ENCODE results near the gene MOB3B.

DNA sequence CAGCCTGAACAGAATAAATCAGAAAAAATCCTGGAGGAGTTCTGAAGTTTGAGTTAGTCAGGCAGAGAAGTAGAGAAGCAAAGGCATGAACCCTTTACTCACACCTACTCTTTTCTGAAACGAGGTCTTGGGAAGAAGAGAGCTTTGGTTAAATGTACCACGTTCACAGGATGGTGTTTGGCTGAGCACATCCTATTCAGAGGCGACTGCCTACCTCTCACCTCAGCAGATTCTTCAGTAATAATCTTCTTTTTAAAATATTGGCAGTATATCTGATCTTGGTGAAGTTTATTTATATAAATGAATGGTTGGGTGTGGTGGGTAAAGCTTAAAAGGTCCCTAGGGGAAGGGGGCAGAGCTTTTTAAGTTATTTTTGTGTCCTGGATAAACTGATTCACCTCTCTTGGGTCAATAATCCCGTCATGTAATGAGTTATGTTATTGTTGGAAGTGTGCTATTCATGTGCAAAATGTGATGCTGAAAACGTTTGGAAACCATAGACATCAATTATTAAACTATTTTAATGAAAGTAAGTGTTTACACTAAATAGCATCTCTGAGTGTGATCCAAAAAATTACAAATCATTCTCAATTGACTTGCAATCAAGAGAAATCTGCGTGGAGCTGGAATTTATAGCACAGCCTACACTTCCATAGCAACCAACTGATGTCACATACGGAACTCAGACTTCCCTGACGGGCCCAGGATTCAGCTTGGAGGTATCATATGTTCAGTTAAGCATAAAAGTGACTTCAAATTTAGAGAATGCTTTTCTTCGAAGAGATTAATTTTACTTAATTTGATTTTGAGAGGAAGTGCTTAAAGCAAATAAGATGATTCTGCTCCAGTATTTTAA, 138.3 kb downstream of the MOB3B start:
- TF ChIP-seq POLR2A (IDR thresholded peaks at IDR 0.05) (no peak), CTCF (IDR thresholded peaks at IDR 0.05) (no peak), POLR2AphosphoS5 (IDR thresholded peaks at IDR 0.05) (no peak)
